ENCODE data around the gene UNC80. TPM values are rescaled to one million over a fixed set of nuclear protein-coding genes. Genes with fewer than 3 reads are reported as not detected.

Gene UNC80
- total RNA-seq, 1 experiment from 2014 or later, result 0.48 TPM

DNA sequence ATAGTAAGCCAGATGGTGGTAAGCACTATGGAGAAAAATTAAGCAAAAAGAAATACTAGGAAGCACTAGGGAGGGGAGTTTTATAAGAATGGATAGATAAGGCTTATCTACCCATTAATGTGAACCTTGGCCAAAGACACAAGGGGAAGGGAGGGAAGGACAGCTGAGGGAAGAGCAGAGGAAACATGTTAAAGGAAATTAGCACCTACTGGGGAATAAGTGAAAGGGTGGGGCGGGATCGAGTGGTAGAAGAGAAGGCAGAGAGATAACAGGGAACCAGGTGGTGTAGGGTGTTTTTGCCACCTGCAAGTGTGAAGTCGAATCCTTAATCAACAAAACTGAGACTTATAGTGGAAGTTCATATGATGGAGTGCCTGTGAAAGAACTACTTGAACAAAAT lies 1.7 kb downstream of the UNC80 start:
- DNase-seq (ENCODE audit: low spot score), result no peak
- no peak overlapping the region for H3K27ac Mint-ChIP-seq
- H3K36me3 Mint-ChIP-seq, result no peaks in the 10 kb centered on the region
- peaks cover 11% of the 10 kb centered on the region for H3K4me1 Mint-ChIP-seq
- ChIA-PET CTCF (interaction anchor here (2.5 kb wide), 1 partner anchor 187 kb away, joined by 21 read pairs; no protein-coding TSS in a partner anchor), POLR2A (no interaction called here)
- 0 out of 2 replicates have a peak overlapping the region, but pooled peaks have one; percentile 12 for H3K4me3 Mint-ChIP-seq
- TF ChIP-seq, protein P1, sequence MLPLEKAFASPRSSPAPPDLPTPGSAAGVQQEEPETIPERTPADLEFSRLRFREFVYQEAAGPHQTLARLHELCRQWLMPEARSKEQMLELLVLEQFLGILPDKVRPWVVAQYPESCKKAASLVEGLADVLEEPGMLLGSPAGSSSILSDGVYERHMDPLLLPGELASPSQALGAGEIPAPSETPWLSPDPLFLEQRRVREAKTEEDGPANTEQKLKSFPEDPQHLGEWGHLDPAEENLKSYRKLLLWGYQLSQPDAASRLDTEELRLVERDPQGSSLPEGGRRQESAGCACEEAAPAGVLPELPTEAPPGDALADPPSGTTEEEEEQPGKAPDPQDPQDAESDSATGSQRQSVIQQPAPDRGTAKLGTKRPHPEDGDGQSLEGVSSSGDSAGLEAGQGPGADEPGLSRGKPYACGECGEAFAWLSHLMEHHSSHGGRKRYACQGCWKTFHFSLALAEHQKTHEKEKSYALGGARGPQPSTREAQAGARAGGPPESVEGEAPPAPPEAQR (CRISPR knock-in tag; IDR thresholded peaks at IDR 0.05), result no peak
- TF ChIP-seq, protein P2, sequence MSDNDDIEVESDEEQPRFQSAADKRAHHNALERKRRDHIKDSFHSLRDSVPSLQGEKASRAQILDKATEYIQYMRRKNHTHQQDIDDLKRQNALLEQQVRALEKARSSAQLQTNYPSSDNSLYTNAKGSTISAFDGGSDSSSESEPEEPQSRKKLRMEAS (CRISPR knock-in tag; IDR thresholded peaks at IDR 0.05), result no peak
- ATAC-seq, result no peak
- H3K27me3 Mint-ChIP-seq (ENCODE audit: low read depth), result peaks cover 72% of the 10 kb centered on the region
- H3K9me3 Mint-ChIP-seq, result no peaks in the 10 kb centered on the region

DNA sequence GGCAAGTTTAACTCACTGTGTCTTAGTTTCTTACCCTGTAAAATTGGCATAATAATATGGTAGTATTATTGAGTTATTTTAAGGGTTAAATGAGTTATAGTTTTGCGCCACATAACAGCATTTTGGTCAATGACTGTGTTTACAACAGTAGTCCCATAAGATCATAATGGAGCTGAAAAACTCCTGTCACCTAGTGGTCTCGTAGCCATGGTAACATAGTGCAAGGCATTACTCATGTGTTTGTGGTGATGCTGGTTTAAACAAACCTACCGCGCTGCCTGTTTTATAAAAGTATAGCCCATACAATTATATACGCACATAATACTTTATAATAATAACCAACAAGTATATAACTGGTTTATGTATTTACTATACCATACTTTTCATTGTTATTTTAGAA lies 15.8 kb downstream of the UNC80 start:
- TF ChIP-seq RELA (CRISPR knock-in tag; IDR thresholded peaks at IDR 0.05; ENCODE audit: borderline replicate concordance), result no peak
- CTCF ChIA-PET, result no interaction called here
- no peaks in the 10 kb centered on the region for H3K9me3 Mint-ChIP-seq
- ATAC-seq, result no peak
- H3K4me1 Mint-ChIP-seq, result peaks cover 32% of the 10 kb centered on the region
- no peak overlapping the region for H3K27ac Mint-ChIP-seq
- H3K27me3 Mint-ChIP-seq (ENCODE audit: low read depth), result peaks cover 19% of the 10 kb centered on the region
- POLR2A ChIA-PET, result no interaction called here
- H3K36me3 Mint-ChIP-seq, result no peaks in the 10 kb centered on the region
- DNase-seq (ENCODE audit: low spot score), result no peak
- no peak overlapping the region for H3K4me3 Mint-ChIP-seq

GRCh38 chr2:209788925-209789324 lies 17.3 kb downstream of the UNC80 start:
- no peak overlapping the region for H3K4me3 Mint-ChIP-seq
- no peak for ATAC-seq
- H3K36me3 Mint-ChIP-seq, result peaks cover 3% of the 10 kb centered on the region; the same call in 1 of the 2 replicates
- H3K27me3 Mint-ChIP-seq (ENCODE audit: low read depth), result peaks cover 15% of the 10 kb centered on the region
- no peak for DNase-seq (ENCODE audit: low spot score)
- CTCF ChIA-PET, result interaction anchor here (0.9 kb wide), 1 partner anchor 172 kb away, joined by 3 read pairs; no protein-coding TSS in a partner anchor
- H3K9me3 Mint-ChIP-seq, result 0 out of 2 replicates have a peak, but pooled peaks cover 3% of the 10 kb centered on the region
- POLR2A ChIA-PET, result no interaction called here
- H3K27ac Mint-ChIP-seq, result no peak overlapping the region
- peaks cover 23% of the 10 kb centered on the region for H3K4me1 Mint-ChIP-seq
- TF ChIP-seq, protein P3, sequence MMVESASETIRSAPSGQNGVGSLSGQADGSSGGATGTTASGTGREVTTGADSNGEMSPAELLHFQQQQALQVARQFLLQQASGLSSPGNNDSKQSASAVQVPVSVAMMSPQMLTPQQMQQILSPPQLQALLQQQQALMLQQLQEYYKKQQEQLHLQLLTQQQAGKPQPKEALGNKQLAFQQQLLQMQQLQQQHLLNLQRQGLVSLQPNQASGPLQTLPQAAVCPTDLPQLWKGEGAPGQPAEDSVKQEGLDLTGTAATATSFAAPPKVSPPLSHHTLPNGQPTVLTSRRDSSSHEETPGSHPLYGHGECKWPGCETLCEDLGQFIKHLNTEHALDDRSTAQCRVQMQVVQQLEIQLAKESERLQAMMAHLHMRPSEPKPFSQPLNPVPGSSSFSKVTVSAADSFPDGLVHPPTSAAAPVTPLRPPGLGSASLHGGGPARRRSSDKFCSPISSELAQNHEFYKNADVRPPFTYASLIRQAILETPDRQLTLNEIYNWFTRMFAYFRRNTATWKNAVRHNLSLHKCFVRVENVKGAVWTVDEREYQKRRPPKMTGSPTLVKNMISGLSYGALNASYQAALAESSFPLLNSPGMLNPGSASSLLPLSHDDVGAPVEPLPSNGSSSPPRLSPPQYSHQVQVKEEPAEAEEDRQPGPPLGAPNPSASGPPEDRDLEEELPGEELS (CRISPR knock-in tag; IDR thresholded peaks at IDR 0.05), result no peak
- TF ChIP-seq ZNF281 (CRISPR knock-in tag; IDR thresholded peaks at IDR 0.05) (no peak), NFE2L1 (CRISPR knock-in tag; IDR thresholded peaks at IDR 0.05) (no peak), ELF4 (CRISPR knock-in tag; IDR thresholded peaks at IDR 0.05; ENCODE audit: low read depth) (no peak), SOX15 (CRISPR knock-in tag; IDR thresholded peaks at IDR 0.05) (no peak), CBFB (CRISPR knock-in tag; IDR thresholded peaks at IDR 0.05; ENCODE audit: low read depth) (no peak), ZNF512 (CRISPR knock-in tag; IDR thresholded peaks at IDR 0.05; ENCODE audit: borderline replicate concordance) (no peak), ATF6 (CRISPR knock-in tag; IDR thresholded peaks at IDR 0.05) (no peak), E2F5 (CRISPR knock-in tag; IDR thresholded peaks at IDR 0.05) (no peak), AFF4 (CRISPR knock-in tag; IDR thresholded peaks at IDR 0.05; ENCODE audit: borderline replicate concordance) (no peak)

Data from WTC11 (cell line).